DOHH2 (cell line): ENCODE results near the gene SMLR1.

Experiments
- H3F3A ChIP-seq: fragments of 200-600 bp; sonication (generic), shearing (Covaris generic); 2 replicates; pipeline ENCODE4 v1.6.0; 2016; ENCODE audit warnings: antibody characterized with exemption, mild to moderate bottlenecking; ENCODE audit not compliant: control insufficient read depth, insufficient read depth
- H3K27ac ChIP-seq: fragments of 200-600 bp; sonication (generic); 2 replicates; pipeline ENCODE4 v1.5.1; 2014; ENCODE audit warnings: low read depth, mild to moderate bottlenecking, low read length, moderate library complexity
- H3K27me3 ChIP-seq: fragments of 200-600 bp; sonication (generic); 2 replicates; pipeline ENCODE4 v1.6.1; 2014; ENCODE audit warnings: mild to moderate bottlenecking, low read length, mixed read lengths; ENCODE audit not compliant: control insufficient read depth
- H3K36me3 ChIP-seq: fragments of 200-600 bp; sonication (generic); 2 replicates; pipeline ENCODE4 v1.6.1; 2014; ENCODE audit warnings: mild to moderate bottlenecking, low read length, moderate library complexity, mixed read lengths; ENCODE audit not compliant: control insufficient read depth
- H3K4me1 ChIP-seq: fragments of 200-600 bp; sonication (generic); 2 replicates; pipeline ENCODE4 v1.6.1; 2014; ENCODE audit warnings: mild to moderate bottlenecking, low read length, mixed read lengths; ENCODE audit not compliant: control insufficient read depth
- H3K4me2 ChIP-seq: fragments of 200-600 bp; sonication (generic); 2 replicates; pipeline ENCODE4 v1.6.0; 2014; ENCODE audit warnings: mild to moderate bottlenecking, low read length, moderate library complexity
- H3K4me3 ChIP-seq: fragments of 200-600 bp; sonication (generic); 2 replicates; pipeline ENCODE4 v1.5.1; 2014; ENCODE audit warnings: mild to moderate bottlenecking, low read length, mixed read lengths
- H3K79me2 ChIP-seq: fragments of 200-600 bp; sonication (generic); 2 replicates; pipeline ENCODE4 v1.6.1; 2014; ENCODE audit warnings: mild to moderate bottlenecking, low read length, mixed read lengths; ENCODE audit not compliant: control insufficient read depth
- H3K9me2 ChIP-seq: fragments of 200-600 bp; sonication (generic); replicated peaks from 2 replicates; pipeline ENCODE4 v1.6.1; 2014; ENCODE audit warnings: mild to moderate bottlenecking, low read length, mixed read lengths; ENCODE audit not compliant: control insufficient read depth
- H3K9me3 ChIP-seq: fragments of 200-600 bp; sonication (generic); 2 replicates; pipeline ENCODE4 v1.6.1; 2014; ENCODE audit warnings: antibody characterized with exemption, low read length, mixed read lengths; ENCODE audit not compliant: control insufficient read depth, insufficient read depth
- H4K20me1 ChIP-seq: fragments of 200-600 bp; sonication (generic); 2 replicates; pipeline ENCODE4 v1.6.0; 2014; ENCODE audit warnings: low read depth, mild to moderate bottlenecking, antibody characterized with exemption, low read length, moderate library complexity; ENCODE audit not compliant: control insufficient read depth, insufficient read depth
- EZH2phosphoT487 ChIP-seq: fragments of 200-600 bp; sonication (generic); IDR thresholded peaks from 2 replicates; pipeline ENCODE4 v1.6.1; 2017; ENCODE audit warnings: borderline replicate concordance, mild to moderate bottlenecking, antibody characterized with exemption, low read length, moderate library complexity, mixed read lengths
- TF ChIP-seq, protein P1 (sequence below): fragments of 200-600 bp; sonication (generic); IDR thresholded peaks from one replicate; pipeline ENCODE4 v1.5.1; 2014; ENCODE audit warnings: antibody characterized with exemption, mild to moderate bottlenecking, low read depth, low read length; ENCODE audit not compliant: poor library complexity, severe bottlenecking

The SMLR1 gene

DNA sequence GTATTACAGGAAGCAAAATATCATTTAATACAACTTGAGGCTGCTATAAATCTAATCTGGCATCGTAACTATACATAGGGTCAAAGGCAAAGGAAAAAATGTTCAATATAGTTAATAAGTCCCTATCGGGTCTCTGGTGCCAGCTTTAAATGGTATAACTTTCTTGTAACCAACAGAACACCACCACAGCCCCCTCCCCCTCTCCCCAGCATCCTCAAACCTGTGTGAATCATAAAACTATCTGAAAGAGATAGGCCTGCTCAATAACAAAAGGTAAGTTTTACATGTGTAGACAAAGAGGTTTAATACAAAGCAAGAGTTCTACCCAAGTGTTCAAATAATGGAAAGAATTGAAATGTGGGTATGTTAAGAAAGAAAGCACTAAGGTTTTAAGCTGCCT, 12.2 kb downstream of the SMLR1 start:
- Histone ChIP-seq H3F3A (no peaks in the 10 kb centered on the region), H3K9me2 (no peaks in the 10 kb centered on the region), H3K4me1 (no peaks in the 10 kb centered on the region), H3K4me3 (no peak overlapping the region), H3K9me3 (no peaks in the 10 kb centered on the region), H3K79me2 (no peaks in the 10 kb centered on the region), H3K27me3 (no peaks in the 10 kb centered on the region), H3K27ac (no peak overlapping the region), H4K20me1 (no peaks in the 10 kb centered on the region), H3K4me2 (no peak overlapping the region), H3K36me3 (0 out of 2 replicates have a peak, but pooled peaks cover 3% of the 10 kb centered on the region)
- TF ChIP-seq, protein P1, sequence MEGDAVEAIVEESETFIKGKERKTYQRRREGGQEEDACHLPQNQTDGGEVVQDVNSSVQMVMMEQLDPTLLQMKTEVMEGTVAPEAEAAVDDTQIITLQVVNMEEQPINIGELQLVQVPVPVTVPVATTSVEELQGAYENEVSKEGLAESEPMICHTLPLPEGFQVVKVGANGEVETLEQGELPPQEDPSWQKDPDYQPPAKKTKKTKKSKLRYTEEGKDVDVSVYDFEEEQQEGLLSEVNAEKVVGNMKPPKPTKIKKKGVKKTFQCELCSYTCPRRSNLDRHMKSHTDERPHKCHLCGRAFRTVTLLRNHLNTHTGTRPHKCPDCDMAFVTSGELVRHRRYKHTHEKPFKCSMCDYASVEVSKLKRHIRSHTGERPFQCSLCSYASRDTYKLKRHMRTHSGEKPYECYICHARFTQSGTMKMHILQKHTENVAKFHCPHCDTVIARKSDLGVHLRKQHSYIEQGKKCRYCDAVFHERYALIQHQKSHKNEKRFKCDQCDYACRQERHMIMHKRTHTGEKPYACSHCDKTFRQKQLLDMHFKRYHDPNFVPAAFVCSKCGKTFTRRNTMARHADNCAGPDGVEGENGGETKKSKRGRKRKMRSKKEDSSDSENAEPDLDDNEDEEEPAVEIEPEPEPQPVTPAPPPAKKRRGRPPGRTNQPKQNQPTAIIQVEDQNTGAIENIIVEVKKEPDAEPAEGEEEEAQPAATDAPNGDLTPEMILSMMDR: no peak
- no peak for TF ChIP-seq EZH2phosphoT487

DNA sequence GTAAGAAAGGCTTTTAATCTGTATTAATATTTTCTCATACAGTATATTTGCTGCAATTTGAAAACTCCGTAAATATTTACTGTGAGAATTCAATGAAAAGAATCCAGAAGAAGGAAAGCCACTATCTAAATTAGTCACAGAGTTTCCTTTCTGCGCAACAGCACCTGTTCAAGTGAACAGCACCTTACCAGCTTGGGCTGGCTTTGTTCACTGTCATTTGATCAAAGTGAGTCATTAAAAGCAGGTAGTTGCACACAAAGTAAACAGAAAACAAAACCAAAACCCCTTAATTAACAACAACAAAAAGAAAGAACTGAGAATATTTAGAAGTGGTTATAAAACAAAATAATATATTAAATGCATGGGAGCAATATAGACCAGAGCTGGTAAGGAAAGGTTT, 12.8 kb downstream of the SMLR1 start:
- Histone ChIP-seq H3K4me3 (no peak overlapping the region), H3K4me1 (no peaks in the 10 kb centered on the region), H3K36me3 (0 out of 2 replicates have a peak, but pooled peaks cover 3% of the 10 kb centered on the region), H4K20me1 (no peaks in the 10 kb centered on the region), H3K9me2 (no peaks in the 10 kb centered on the region), H3K27me3 (no peaks in the 10 kb centered on the region), H3K9me3 (no peaks in the 10 kb centered on the region), H3K79me2 (no peaks in the 10 kb centered on the region), H3K27ac (no peak overlapping the region), H3K4me2 (no peak overlapping the region), H3F3A (no peaks in the 10 kb centered on the region)
- no peak for TF ChIP-seq EZH2phosphoT487
- TF ChIP-seq, protein P1: no peak

DNA sequence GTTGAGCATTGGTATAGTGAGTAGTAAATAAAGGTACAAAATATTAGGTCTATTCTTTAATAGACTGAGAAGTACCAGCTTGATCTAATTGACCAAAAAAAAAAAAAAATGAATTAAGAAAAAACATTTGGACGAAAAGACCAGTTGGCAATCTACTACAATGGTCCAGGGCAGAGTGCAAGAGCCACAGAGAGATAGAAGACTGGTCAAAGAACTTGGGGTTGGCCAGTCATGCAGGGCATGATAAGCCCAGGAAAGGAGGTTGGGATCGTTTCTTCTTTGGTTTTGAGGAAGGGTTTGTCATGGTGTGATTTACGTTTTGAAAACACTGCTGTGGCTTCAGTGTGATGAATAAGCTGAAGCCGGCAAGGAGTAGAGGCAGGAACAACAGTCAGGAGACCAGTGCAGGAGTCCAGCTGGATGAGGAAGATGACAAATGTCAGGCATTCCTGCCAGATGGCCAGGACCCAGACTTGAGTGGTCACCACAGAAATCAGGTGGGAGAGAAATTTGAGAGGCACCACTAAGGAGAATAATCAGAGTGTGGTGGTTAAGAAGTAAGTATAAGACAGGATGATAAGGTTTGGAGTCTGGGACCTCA, 14.0 kb downstream of the SMLR1 start:
- H3K4me3 ChIP-seq: no peak overlapping the region
- no peak overlapping the region for H3K27ac ChIP-seq
- H3K27me3 ChIP-seq: no peaks in the 10 kb centered on the region
- H3K36me3 ChIP-seq: 0 out of 2 replicates have a peak, but pooled peaks cover 3% of the 10 kb centered on the region
- TF ChIP-seq, protein P1: no peak
- no peak for TF ChIP-seq EZH2phosphoT487
- no peaks in the 10 kb centered on the region for H3K4me1 ChIP-seq
- no peaks in the 10 kb centered on the region for H3F3A ChIP-seq
- no peaks in the 10 kb centered on the region for H3K9me3 ChIP-seq
- H3K79me2 ChIP-seq: no peaks in the 10 kb centered on the region
- H4K20me1 ChIP-seq: no peaks in the 10 kb centered on the region
- no peak overlapping the region for H3K4me2 ChIP-seq
- no peaks in the 10 kb centered on the region for H3K9me2 ChIP-seq
